Nephron progenitor cell (in vitro differentiated cells): ENCODE results near the gene FIGNL1.
A peak's percentile ranks its signal among the peaks of the same experiment; 100 is the strongest.

Source experiments
- DNase-seq: peaks from one replicate; pipeline ENCODE4 v3.0.0; 2021
- H3K27ac Mint-ChIP-seq: 2 replicates; pipeline ENCODE4 v1.8.0; 2021; ENCODE audit warnings: mild to moderate bottlenecking, moderate library complexity, mixed read lengths
- H3K27me3 Mint-ChIP-seq: 2 replicates; pipeline ENCODE4 v1.8.0; 2021; ENCODE audit warnings: mild to moderate bottlenecking, low read depth, mixed read lengths; ENCODE audit not compliant: poor library complexity
- H3K36me3 Mint-ChIP-seq: 2 replicates; pipeline ENCODE4 v1.8.0; 2021; ENCODE audit warnings: low read depth, mixed read lengths
- H3K4me1 Mint-ChIP-seq: 2 replicates; pipeline ENCODE4 v1.8.0; 2021; ENCODE audit warnings: mixed read lengths
- H3K4me3 Mint-ChIP-seq: 2 replicates; pipeline ENCODE4 v1.8.0; 2021; ENCODE audit warnings: mild to moderate bottlenecking, moderate library complexity, mixed read lengths
- H3K9me3 Mint-ChIP-seq: 2 replicates; pipeline ENCODE4 v1.8.0; 2021; ENCODE audit warnings: mild to moderate bottlenecking, moderate library complexity, mixed read lengths
- CTCF ChIP-seq: fragments of 200-600 bp; sonication (generic); IDR thresholded peaks from 2 replicates; pipeline ENCODE4 v1.5.0; 2021; ENCODE audit warnings: antibody characterized with exemption

Gene FIGNL1

DNA sequence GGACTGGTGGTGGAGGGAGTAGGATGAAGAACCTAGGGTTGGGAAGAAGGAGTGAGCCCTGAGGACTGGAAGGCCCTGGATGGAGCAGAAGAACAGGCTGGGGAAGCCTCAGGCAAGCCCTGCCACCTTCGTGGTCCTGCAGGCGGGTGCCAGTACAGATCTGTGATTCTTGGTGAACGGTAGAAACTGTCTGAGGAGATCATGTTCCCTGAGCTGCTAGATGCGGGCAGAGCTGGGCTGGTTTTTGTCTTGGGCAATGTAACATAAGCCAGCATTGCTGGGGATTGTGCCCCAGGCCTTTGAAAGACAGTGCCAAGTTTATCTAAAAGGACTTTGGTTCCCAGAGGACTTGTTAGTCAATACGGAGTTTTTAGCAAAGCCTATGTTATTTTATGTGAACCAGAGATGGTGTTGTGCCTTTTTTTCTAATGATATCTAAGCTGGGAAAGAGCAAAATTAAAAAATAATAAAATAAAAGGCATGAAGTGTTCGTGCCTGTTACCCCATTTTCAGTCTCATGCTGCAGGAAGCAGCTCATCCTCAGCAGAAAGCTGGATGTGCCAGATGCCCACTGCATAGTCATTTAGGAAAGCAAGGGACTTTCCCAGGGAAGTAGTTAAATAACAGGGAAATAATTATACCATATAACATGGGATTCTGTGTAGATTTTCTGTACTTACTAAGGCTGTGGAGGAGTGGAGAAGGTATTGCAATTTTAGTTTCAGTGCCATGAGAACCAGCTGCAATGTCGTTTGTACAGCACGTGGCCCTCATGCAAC is 24.4 kb upstream of the FIGNL1 start:
- Mint-ChIP-seq H3K4me3 (no peak overlapping the region), H3K27ac (peak overlapping the region; percentile 93), H3K9me3 (no peaks in the 10 kb centered on the region), H3K36me3 (no peaks in the 10 kb centered on the region), H3K27me3 (peaks cover 8% of the 10 kb centered on the region), H3K4me1 (no peaks in the 10 kb centered on the region)
- DNase-seq = no peak
- no peak for TF ChIP-seq CTCF

DNA sequence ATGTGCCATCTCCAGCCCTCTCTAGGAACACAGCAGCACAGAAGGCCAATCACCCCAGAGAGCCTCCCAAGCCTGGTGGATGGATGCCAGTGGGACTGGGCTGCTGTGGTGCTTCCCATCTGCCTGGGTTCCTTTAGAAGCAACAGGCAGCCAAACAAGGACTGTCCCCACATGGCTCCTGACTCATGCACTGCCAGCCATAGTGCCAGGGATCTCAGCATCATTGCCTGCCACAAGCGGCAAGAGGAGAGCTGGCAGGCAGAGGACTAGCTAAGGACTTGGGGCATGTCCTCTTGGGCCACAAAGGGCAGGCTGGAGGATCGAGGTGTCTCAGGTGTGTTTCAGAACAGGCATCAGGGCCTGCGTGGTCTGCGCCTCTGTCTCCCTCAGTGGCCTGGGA is 23.4 kb upstream of the FIGNL1 start:
- H3K9me3 Mint-ChIP-seq = no peaks in the 10 kb centered on the region

GRCh38 chr7:50472427-50472826 is 22.3 kb upstream of the FIGNL1 start:
- no peaks in the 10 kb centered on the region for H3K9me3 Mint-ChIP-seq
- no peaks in the 10 kb centered on the region for H3K36me3 Mint-ChIP-seq

More for the DNA sequence above, 23.4 kb upstream of the FIGNL1 start:
- Mint-ChIP-seq H3K27ac (no peak overlapping the region), H3K4me3 (no peak overlapping the region), H3K36me3 (no peaks in the 10 kb centered on the region), H3K27me3 (peaks cover 8% of the 10 kb centered on the region), H3K4me1 (no peaks in the 10 kb centered on the region)
- DNase-seq = no peak
- TF ChIP-seq CTCF = no peak

GRCh38 chr7:50471970-50472369 is 21.8 kb upstream of the FIGNL1 start:
- Mint-ChIP-seq H3K4me3 (no peak overlapping the region), H3K4me1 (no peaks in the 10 kb centered on the region), H3K27me3 (peaks cover 18% of the 10 kb centered on the region), H3K27ac (no peak overlapping the region), H3K36me3 (no peaks in the 10 kb centered on the region), H3K9me3 (no peaks in the 10 kb centered on the region)
- no peak for DNase-seq
- no peak for TF ChIP-seq CTCF

More at GRCh38 chr7:50472427-50472826, 22.3 kb upstream of the FIGNL1 start:
- no peak for DNase-seq
- TF ChIP-seq CTCF = no peak
- no peak overlapping the region for H3K4me3 Mint-ChIP-seq
- H3K27me3 Mint-ChIP-seq = peaks cover 16% of the 10 kb centered on the region
- H3K27ac Mint-ChIP-seq = no peak overlapping the region
- no peaks in the 10 kb centered on the region for H3K4me1 Mint-ChIP-seq

GRCh38 chr7:50470250-50471163 is 20.4 kb upstream of the FIGNL1 start:
- no peak overlapping the region for H3K4me3 Mint-ChIP-seq
- no peaks in the 10 kb centered on the region for H3K4me1 Mint-ChIP-seq
- H3K27me3 Mint-ChIP-seq = peaks cover 18% of the 10 kb centered on the region
- H3K36me3 Mint-ChIP-seq = no peaks in the 10 kb centered on the region
- no peaks in the 10 kb centered on the region for H3K9me3 Mint-ChIP-seq
- DNase-seq = no peak
- H3K27ac Mint-ChIP-seq = no peak overlapping the region
- TF ChIP-seq CTCF = no peak
